Kidney tubule cell (primary cell): ENCODE measurements around the gene PCYOX1L.

Source experiments
- DNase-seq: peaks from one replicate; pipeline ENCODE4 v3.0.0-alpha.2; 2018; ENCODE audit warnings: low spot score

The PCYOX1L gene

DNA sequence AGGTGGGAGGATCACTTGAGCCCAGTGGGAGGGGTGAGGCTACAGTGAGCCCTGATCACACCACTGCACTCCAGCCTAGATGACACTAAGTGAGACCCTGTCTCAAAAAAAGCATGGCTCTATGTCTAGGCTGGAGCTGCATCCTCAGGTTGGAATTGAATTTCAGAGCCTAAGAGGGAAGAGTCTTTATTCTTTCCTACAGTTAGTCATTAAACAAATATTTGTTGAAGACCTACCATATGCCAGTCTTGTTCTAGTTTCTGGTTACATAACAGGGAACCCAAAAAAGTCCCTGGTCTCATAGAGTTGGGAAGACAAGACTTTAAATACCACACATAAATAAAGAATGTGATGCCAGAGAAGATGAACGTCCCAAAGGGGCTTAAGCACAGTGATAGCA lies 19.5 kb upstream of the PCYOX1L start:
- DNase-seq: no peak

DNA sequence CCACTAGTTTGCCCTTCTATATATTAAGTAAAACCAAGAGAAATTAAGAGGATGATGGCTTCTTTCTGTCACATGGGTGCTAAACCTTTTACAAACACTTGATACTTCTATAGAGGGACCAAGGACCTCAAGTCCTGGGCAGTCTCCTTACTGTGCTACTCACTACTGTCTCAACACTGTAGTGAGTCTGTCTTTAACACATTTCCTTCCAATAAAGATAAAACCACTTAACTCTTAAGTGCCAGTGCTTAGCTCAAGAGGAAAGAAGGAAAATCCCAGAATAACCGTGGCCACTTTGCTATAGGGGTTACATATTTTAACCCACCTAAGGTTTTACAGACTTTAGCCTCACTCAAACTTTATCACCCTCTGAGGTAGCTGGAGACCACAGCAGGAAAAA lies 16.9 kb upstream of the PCYOX1L start:
- DNase-seq: no peak

DNA sequence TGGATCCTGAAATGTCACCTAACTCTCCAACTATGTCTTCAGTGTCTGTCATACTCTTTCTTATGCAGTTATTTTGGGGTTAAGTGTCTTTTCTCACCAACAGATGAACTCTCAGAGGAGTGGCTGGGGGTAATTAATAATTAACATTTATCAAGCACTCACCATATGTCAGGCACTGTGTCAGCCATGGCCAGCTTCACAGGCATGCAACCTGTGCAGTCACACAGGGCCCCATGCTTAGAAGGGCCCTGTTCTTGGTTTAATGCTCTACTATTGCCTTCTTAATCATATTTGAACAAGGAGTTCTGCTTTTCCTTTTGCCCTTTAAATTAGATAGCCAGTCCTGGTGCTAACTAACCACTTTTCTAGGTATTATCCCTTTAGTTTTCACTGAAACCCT lies 16.0 kb upstream of the PCYOX1L start:
- DNase-seq: peak; percentile 78

DNA sequence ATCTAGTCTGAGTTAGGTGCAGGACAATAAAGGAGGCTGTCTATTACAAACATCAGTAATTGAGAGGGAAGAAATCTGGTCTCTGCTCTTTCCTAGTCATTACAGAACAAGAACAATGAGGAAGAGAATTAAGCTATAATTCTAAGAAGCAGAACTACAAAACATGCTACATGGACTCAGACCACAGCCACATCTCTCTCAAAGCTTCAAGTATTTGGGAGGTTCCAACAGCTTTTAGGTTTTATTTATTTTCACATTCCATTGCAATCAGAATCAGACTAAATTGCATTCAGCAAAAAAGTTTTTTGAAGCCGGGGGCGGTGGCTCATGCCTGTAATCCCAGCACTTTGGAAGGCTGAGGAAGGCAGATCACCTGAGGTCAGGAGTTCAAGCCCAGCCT lies 13.7 kb upstream of the PCYOX1L start:
- DNase-seq: no peak

DNA sequence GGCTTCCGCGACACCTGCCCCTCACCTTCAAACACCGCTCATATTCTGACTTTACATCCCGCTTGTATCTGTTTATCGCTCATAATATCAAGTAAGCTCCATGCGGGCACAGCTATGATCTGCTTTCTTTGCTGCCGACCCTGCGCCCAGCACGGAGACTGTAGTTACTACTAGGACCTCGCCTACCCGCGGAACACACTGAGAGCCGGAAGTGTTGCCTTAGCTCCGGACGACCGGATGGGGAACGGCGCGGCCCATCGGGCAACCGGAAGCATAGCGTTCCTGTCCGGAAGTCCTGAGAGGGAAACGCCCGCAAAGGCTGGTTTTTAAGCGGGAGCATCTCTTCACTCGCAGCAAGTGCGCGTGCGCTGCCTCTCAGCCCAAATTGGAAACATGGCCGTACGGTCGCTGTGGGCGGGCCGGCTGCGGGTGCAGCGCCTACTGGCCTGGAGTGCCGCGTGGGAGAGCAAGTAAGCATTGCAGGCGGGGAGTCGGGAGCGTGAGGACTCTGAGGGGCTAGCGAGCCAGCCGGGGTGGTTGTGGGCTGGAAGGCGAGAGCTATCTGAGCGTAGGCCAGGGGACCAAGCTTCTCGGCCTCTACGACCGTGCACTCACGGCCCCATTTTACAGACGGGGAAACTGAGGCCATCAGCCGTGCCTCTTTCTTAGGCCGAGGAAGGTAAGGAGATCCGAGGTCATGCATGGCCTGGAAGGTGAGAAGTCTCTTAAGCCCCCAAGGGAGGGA lies 12.5 kb upstream of the PCYOX1L start, which contains the start of gene GRPEL2:
TSS of gene GRPEL2 (plus strand) at position 353 of the 745 bp plus-strand sequence. CDS start at position 394, 41 bp downstream.
- peak; percentile 98 for DNase-seq

DNA sequence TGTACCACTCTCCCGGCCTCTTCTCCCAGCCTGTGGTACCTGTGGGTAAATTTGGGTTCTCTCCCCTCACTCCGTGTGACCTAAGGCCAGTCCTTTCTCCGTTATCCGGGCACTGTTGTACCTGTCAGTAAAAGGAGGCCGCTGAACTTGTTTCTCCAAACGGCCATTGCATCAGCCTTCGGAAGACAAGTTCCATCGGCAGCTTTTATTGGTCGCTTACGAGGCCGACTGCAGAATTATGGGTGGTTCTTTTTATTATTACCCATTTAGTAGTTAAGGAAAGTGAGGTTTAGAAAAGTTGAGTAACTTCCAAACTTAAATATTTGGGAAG lies 12.0 kb upstream of the PCYOX1L start:
- peak; percentile 35 for DNase-seq

DNA sequence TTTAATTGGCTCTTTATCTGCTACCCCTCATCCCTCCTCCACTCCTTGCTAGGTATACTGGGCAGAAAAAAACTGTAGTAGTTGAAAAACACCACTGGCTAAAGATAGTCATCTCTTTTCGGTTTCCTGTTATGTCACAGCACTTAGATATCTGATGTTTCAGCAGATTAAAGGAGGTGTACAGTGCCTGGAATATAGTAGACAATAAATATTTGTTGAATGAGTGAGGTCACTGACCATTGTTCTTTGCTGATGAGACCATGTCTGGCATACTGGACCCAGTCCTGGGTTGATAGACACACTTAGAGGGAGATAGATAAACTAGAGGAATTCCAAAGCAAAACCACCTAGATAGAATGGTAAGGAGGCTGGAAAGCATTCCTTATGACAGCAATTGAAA lies 9.3 kb upstream of the PCYOX1L start:
- DNase-seq: peak; percentile 9

DNA sequence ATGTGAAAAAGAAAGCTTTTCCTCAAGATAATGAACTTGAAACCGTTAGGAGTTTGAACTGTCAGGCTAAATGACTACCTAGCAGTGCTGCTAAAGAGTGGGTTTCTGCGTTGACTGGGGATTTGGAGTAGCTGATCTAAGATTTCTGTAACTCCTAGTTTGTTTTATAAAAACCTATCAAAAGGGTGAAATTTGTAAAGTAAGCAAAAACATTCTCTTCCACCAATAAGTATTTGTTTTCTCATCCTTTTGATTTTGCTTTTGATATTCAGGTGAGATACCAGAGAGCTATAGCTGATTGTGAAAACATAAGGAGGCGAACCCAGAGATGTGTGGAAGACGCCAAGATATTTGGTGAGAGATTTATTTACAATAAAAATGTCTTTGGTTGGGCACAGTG lies 8.5 kb upstream of the PCYOX1L start:
- no peak for DNase-seq

DNA sequence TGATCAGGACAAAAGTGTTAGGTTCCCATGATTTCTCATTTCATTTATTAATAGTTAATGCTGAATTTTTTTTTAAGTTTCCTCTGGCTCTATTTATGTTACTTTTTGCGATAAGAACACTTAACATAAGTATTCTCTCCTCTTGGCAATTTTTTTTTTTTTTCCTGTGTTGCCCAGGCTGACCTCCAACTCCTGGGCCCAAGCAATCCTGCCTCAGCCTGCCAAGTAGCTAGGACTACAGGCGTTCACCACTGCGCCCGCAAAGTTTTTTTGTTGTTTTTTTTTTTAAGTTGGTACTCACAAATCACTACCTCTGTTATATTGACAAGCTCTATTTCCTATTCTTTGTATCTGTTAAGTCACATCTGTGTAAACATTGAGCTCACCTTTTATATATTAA lies 5.7 kb upstream of the PCYOX1L start:
- no peak for DNase-seq

DNA sequence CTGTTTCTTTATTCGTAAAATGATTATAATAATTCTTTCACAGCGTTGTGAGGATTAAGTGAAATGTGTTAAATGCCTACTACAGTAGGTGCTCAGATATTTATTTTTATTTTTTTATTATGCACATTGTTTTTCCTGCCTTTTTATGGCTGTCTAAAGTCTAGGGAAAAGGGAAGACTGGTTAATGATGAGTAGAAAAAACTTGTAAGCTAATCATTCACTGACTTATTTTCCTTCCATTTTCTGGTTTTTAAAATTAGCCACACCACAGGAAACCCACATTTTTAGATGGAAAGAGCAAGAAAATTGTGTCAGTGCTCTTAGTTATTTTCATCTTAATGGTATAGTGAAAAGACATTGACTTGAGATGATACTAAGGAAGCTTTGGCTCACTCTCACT lies 3.9 kb upstream of the PCYOX1L start:
- no peak for DNase-seq

DNA sequence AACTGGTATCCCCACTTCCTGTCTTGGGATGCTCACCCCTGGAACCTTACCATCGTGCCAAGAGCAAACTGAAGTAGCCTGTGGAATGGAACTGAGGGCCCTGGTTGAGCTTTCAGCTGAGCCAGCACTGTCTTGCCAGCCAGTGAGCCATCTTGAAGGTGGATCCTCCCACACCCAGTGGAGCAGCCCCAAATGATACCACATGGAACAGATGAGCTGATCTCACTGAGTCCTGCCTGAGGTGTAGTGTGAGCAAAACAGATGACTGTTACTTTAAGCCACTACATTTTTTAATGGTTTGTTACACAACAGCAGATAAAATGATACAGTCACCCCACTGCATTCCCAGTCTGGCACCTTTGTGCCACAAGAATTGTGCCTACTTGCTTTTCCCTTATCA lies 2.2 kb upstream of the PCYOX1L start:
- DNase-seq: no peak

DNA sequence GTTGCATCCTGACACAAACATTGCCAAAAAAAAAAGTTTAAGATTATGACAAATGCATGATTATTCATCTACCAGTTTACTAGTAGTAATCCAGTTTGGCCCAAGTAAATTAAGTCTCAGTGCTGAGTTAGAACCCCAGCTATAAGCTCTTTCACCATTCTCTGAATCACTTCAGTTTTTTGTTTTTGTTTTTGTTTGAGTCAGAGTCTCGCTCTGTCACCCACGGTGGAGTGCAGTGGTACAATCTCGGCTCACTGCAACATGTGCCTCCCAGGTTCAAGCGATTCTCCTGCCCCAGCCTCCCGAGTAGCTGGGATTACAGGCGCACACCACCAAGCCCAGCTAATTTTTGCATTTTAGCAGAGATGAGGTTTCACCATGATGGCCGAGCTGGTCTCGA lies 1.5 kb upstream of the PCYOX1L start:
- DNase-seq: no peak

DNA sequence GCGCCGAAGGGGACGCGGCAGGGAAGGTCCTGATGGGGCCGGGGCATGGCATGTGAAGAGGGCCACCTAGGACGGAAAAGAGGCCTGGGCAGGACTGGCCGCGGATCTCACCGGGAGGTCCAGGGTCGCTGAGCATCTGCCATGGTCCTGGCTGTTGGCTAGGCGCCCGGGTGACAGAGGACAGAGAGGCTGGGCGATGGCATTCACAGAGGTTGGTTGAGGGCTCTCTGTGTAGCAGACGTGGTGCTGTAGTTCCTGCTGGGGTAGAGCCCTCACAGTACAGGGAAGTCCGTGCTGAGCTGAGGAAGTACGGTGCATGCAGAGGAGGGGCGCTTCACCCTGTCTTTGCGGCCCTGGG lies 427 bp downstream of the PCYOX1L start:
- peak; percentile 24 for DNase-seq

DNA sequence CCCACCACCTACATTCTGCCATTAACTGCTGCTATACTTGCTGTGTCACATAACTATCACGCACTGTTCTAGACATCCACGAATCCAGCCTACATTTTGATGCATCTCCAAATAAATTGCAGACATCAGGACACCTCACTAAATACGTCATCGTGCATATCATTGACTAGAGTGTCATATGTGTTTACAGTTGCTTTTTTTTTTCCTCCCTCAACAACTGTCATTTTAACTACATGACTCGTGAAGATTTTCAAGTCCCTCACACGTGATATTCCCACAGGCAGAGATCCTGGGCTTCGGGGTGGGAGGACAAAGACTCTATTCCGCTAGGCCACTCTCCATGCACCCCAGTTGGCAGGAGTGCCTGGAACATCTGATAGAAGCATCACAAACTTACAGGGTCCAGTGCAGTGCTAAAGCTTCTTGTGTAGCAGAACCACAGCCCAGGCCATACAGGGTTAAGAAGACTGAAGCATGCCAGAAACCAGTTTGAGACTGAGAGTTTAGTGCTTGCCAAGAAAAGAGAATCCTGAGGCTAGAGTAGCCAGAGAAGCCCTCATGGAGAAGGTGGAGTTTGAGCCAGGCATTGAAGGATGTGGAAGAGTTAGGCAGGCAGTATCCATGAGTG lies 1.1 kb downstream of the PCYOX1L start:
- DNase-seq: no peak

DNA sequence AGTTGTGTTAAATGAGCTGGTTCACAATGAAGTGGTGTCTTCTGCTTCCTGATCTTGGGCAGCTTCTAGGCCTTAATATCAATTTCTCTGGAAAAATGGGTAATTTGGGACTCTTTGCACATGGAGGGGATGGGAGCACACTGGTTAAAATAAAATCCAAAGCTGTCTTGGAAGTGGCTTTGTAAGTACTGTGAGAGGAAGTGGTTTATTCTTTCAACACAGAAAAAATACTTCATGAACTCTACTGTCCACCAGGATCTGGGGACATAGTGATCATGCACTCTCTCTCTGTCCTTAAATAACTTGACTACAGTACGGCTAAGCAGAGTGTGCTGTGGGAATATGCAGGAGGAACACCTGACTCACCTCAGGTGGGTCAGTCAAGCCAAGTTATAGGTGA lies 2.4 kb downstream of the PCYOX1L start:
- DNase-seq: no peak

DNA sequence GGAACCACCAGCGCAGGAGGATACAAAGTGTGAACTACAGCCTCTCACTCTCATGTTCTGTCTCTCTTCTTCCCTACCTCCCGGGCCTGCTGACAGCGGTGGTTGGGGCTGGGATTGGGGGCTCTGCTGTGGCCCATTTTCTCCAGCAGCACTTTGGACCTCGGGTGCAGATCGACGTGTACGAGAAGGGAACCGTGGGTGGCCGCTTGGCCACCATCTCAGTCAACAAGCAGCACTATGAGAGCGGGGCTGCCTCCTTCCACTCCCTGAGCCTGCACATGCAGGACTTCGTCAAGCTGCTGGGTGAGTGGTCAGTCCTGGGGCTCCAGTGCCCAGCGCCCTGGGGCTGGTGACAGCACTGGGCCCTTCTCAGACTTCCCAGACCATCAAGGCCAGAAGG lies 4.7 kb downstream of the PCYOX1L start:
- no peak for DNase-seq

DNA sequence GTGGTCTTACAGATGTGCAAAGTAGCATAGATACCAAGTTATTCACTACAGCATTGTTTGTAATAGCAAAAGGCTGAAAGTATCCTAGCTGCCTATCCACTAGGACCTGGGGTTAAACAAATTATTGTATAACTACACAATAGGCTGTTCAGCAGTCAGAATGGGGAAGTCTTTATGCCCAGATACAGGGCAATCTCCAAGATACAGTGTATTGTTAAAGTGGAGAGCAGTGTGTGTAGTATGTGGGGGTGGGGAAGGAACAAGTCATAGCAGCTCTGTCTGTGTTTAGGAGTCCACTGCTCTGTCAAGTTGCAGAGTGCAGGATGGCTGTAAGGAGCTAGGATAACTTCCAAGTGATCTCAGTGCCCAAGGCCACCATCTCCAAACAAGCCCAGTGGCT lies 5.5 kb downstream of the PCYOX1L start:
- no peak for DNase-seq

DNA sequence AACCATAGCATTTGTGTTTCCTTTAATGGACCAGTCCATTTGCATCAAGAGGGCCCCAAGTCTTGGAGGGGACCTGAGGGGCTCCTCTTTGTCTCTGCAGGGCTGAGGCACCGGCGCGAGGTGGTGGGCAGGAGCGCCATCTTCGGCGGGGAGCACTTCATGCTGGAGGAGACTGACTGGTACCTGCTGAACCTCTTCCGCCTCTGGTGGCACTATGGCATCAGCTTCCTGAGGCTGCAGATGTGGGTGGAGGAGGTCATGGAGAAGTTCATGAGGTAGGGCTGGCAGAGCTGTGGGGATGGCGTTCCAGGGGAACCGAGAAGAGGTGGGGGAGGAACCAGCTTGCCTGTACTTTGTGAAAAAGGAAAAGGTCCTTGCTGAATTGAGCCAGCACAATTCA lies 6.1 kb downstream of the PCYOX1L start:
- DNase-seq: no peak

DNA sequence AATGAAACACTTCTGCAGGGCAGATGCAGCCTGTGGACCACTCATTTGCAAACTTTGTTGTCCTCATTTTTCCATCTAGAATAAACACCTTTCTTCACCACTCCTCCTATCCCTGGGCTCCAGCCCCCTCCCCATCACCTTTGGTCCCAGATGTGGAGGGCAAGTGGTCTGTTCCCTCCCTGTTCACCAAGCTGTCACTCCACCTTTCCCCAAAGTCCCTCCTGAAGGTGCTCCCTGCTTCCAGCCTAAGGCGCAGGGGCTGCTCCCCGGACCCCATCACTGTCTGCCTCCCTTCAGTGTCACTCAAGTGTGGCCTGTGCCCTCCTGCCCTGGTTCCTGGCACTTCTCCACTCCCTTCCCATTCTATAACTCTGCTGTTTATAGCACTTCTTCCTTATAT lies 6.9 kb downstream of the PCYOX1L start:
- no peak for DNase-seq

DNA sequence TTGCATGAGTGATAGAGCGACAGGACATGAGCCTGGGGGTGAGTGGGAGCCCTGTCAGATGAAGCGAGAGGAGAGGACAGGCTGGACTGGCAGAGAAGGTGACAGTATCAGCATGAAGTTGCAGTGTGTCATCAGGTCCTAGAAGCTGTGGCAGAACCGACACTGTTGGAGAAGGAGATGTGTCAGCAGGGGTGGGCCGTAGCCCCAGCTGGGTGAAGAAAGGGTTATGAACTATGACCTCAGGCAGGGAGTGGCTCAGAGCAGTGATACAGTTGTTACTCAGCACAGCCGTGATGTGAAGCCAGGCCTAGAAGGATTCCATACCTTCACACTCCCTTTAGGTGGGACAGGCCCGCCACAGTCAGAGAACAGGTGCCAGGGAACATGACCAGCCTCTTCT lies 7.6 kb downstream of the PCYOX1L start:
- no peak for DNase-seq

DNA sequence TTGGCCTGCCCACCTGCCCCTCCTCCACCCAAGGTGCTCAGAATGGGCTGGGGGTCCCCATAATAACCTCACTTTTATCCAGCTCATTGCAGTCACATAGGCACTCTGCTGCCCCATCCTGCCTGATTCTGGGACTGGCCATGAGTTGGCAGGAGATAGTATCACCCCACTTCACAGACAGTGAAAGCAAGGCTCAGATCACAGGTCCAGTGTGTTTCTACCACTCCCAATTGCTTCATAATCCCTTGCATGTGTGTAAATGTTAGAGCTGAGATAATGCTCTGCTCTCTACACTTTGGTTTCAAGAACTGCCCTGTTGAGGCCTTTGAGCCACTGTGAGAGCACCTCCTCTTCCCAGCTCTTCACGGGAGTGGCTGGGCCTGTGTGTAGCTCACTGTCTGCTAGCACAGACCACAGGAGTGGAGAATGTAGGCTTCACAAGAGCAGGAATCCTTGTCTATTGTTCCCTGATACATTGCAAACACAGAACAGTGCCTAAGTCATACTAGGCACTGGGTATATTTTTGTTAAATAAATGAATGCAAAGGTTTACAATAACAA lies 8.4 kb downstream of the PCYOX1L start:
- no peak for DNase-seq

DNA sequence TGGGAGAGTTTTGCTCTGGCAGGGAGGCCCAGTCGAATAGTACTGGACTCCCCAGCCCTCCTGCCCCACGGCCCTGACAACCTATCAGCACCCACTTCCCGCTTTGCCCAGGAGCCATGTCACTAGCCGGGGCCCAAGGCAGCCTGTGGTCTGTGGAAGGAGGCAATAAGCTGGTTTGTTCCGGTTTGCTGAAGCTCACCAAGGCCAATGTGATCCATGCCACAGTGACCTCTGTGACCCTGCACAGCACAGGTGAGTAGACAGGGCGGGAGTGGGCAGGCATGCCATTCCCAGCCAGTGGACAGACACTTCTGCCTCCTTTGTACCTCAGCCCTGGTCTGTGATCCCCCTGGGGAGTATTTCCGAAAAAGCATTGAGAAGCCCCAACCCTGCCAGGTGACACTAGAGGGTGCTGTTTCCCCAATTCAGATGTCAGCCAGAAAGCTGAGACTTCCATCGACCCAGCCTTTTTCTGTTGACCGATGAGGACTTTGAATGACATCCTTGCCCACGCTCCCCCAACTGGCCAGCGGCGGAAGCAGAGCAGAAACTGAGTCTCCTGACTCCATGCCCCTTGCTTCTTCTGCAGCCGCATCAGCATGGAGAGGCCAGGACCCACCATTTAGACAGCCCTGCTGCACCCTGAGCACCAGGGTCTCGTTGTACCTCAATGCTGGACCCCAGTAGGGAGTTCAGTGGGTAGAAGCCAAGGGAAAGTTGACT lies 9.6 kb downstream of the PCYOX1L start:
- peak; percentile 76 for DNase-seq

DNA sequence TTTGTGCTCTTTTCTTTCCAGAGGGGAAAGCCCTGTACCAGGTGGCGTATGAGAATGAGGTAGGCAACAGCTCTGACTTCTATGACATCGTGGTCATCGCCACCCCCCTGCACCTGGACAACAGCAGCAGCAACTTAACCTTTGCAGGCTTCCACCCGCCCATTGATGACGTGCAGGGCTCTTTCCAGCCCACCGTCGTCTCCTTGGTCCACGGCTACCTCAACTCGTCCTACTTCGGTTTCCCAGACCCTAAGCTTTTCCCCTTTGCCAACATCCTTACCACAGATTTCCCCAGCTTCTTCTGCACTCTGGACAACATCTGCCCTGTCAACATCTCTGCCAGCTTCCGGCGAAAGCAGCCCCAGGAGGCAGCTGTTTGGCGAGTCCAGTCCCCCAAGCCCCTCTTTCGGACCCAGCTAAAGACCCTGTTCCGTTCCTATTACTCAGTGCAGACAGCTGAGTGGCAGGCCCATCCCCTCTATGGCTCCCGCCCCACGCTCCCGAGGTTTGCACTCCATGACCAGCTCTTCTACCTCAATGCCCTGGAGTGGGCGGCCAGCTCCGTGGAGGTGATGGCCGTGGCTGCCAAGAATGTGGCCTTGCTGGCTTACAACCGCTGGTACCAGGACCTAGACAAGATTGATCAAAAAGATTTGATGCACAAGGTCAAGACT lies 10.3 kb downstream of the PCYOX1L start:
- DNase-seq: no peak
